Activated naive CD4-positive, alpha-beta T cell treated with anti-CD3 and anti-CD28 coated beads, Interleukin-2, amount 10 ng/mL, durations not matched to agents 7 days and 5 days (primary cell): ENCODE measurements around the gene NPIPB2.
"Not testable (repeated sequence)": the region's sequence is repeated elsewhere in the genome, so short reads cannot be mapped to it uniquely, and the experiment has no call there.

Experiments
- CTCF ChIA-PET: fragments of 350-600 bp; sonication (Branson Sonifier 250); formaldehyde crosslinking; loops from one replicate; lab custom pipeline; 2021; ENCODE audit warnings: antibody characterized with exemption; lab: Charles Lee
- DNase-seq: peaks from one replicate; pipeline ENCODE4 v3.0.0-alpha.2; 2020
- H3K27ac Mint-ChIP-seq: one replicate; pipeline ENCODE4 v1.8.0; 2021; ENCODE audit warnings: mild to moderate bottlenecking, moderate library complexity, mixed read lengths
- H3K27me3 Mint-ChIP-seq: one replicate; pipeline ENCODE4 v1.8.0; 2021; ENCODE audit warnings: mild to moderate bottlenecking, mixed read lengths
- H3K36me3 Mint-ChIP-seq: one replicate; pipeline ENCODE4 v1.8.0; 2021; ENCODE audit warnings: mixed read lengths
- H3K4me1 Mint-ChIP-seq: one replicate; pipeline ENCODE4 v1.8.0; 2021; ENCODE audit warnings: mixed read lengths
- H3K4me3 Mint-ChIP-seq: one replicate; pipeline ENCODE4 v1.8.0; 2021; ENCODE audit warnings: mild to moderate bottlenecking, moderate library complexity, mixed read lengths
- H3K9me3 Mint-ChIP-seq: one replicate; pipeline ENCODE4 v1.8.0; 2021; ENCODE audit warnings: mixed read lengths

The NPIPB2 gene

GRCh38 chr16:11946433-11946832 lies 4.6 kb upstream of the NPIPB2 start:
- H3K9me3 Mint-ChIP-seq, result no peaks in the 10 kb centered on the region
- H3K27ac Mint-ChIP-seq, result no peak overlapping the region
- no peaks in the 10 kb centered on the region for H3K36me3 Mint-ChIP-seq
- DNase-seq, result no peak
- H3K4me1 Mint-ChIP-seq, result peaks cover 3% of the 10 kb centered on the region
- no peak overlapping the region for H3K4me3 Mint-ChIP-seq
- CTCF ChIA-PET, result interaction anchor here (2.8 kb wide), 1 partner anchor 122 kb away, joined by 14 read pairs; no protein-coding TSS in a partner anchor
- peaks cover 13% of the 10 kb centered on the region for H3K27me3 Mint-ChIP-seq

DNA sequence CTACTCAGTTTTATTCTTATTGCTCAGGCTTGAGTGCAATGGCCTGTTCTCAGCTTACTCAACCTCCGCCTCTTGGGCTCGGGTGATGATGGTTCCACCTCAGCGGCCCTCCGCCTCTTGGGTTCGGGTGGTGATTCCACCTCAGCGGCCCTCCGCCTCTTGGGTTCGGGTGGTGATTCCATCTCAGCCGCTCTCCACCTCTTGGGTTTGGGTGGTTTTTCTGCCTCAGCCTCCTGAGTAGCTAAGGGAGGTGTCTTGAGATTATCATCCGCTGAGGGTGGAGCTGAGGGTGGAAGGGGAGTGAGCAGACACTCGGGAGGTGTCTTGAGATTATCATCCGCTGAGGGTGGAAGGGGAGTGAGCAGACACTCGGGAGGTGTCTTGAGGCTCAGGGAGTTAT lies 14.5 kb downstream of the NPIPB2 start:
- H3K27me3 Mint-ChIP-seq, H3K9me3 Mint-ChIP-seq, H3K36me3 Mint-ChIP-seq, H3K4me1 Mint-ChIP-seq, H3K4me3 Mint-ChIP-seq, H3K27ac Mint-ChIP-seq, DNase-seq, CTCF ChIA-PET: not testable (repeated sequence)

DNA sequence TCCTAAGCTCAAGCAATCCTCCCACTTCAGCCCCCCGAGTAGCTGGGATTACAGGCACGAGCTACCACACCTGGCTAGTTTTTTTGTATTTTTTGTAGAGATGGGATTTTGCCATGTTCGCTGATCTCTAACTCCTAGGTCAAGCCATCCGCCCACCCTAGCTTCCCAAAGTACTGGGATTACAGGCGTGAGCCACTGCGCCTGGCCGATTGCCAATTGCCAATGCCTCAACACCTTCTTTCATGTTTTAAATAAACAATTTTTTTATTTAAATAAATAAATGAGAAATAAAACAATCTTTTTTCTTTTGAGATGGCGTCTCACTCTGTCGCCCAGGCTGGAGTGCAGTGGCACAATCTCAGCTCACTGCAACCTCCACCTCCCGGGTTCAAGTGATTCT lies 17.8 kb downstream of the NPIPB2 start:
- H3K4me3 Mint-ChIP-seq, DNase-seq, H3K27ac Mint-ChIP-seq, H3K36me3 Mint-ChIP-seq, CTCF ChIA-PET, H3K4me1 Mint-ChIP-seq, H3K9me3 Mint-ChIP-seq: not testable (repeated sequence)
- peaks cover 28% of the 10 kb centered on the region for H3K27me3 Mint-ChIP-seq

DNA sequence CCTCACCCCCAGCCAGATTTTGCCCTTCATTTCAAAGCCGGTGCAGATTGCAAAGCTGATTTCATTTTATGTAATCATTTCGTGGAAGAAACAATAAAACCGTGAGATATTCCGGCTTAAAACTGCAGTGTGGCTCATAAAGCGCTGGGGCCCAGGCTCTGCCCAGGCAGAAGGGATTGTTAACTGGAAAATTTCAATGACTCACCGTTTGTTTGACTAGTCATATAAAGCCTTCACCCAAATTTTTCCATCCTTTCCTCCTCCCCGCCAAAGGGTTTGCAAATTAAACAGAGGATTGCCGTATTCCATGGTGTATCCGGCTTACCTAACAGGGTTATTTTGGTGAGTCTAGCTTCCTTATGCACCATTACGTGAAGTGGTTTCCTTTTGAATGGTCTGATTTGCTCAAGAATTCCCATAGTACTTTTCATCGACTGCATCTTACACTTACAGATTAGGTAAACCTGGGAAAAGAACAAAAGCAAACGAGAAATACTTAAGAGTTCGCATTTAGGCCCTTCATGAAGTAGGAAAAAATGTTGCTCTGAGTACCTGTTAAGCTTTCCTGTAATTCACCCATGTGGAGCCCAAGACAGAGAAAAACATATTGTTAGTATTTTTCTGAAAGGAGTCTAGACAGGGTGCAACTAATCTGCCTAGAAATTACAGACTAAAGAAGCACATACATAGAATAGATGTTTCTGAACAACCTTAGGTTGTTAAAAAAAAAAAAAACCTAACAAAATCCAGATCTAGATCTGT lies 25.1 kb downstream of the NPIPB2 start:
- peak overlapping the region; percentile 96 for H3K27ac Mint-ChIP-seq
- H3K9me3 Mint-ChIP-seq, result no peaks in the 10 kb centered on the region
- H3K27me3 Mint-ChIP-seq, result peaks cover 22% of the 10 kb centered on the region
- no peak for DNase-seq
- peaks cover 29% of the 10 kb centered on the region for H3K4me1 Mint-ChIP-seq
- peak overlapping the region; percentile 92 for H3K4me3 Mint-ChIP-seq
- CTCF ChIA-PET, result interaction anchor here (0.7 kb wide), 1 partner anchor 56 kb away, joined by 3 read pairs; no protein-coding TSS in a partner anchor
- H3K36me3 Mint-ChIP-seq, result peaks cover 15% of the 10 kb centered on the region

- CTCF ChIA-PET, result interaction anchor here (0.7 kb wide), 1 partner anchor 55 kb away, joined by 3 read pairs; no protein-coding TSS in a partner anchor
- H3K27ac Mint-ChIP-seq, result peak within 1 kb of the TSS; percentile 96
- H3K4me1 Mint-ChIP-seq, result peaks cover 33% of the 10 kb centered on the region
- H3K36me3 Mint-ChIP-seq, result peaks cover 15% of the 10 kb centered on the region
- no peaks in the 10 kb centered on the region for H3K9me3 Mint-ChIP-seq
- H3K27me3 Mint-ChIP-seq, result peaks cover 19% of the 10 kb centered on the region
- H3K4me3 Mint-ChIP-seq, result peak within 1 kb of the TSS; percentile 92
- peak; percentile 99 for DNase-seq
Observed at GRCh38 chr16:11915644-11916523, 26.0 kb downstream of the NPIPB2 start, which contains the start of gene GSPT1. Gene GSPT1, minus strand, starts transcription at chr16:11915956. Its CDS starts 236 bp downstream, at chr16:11915720.

GRCh38 chr16:11915114-11915643 lies 26.7 kb downstream of the NPIPB2 start:
- H3K27ac Mint-ChIP-seq, result peak overlapping the region; percentile 96
- DNase-seq, result peak; percentile 58
- peak overlapping the region; percentile 92 for H3K4me3 Mint-ChIP-seq
- no peaks in the 10 kb centered on the region for H3K9me3 Mint-ChIP-seq
- CTCF ChIA-PET, result no interaction called here
- H3K27me3 Mint-ChIP-seq, result peaks cover 12% of the 10 kb centered on the region
- H3K4me1 Mint-ChIP-seq, result peaks cover 40% of the 10 kb centered on the region
- peaks cover 15% of the 10 kb centered on the region for H3K36me3 Mint-ChIP-seq

GRCh38 chr16:11914210-11915113 lies 27.4 kb downstream of the NPIPB2 start:
- peaks cover 45% of the 10 kb centered on the region for H3K4me1 Mint-ChIP-seq
- H3K27ac Mint-ChIP-seq, result peak overlapping the region; percentile 94
- H3K9me3 Mint-ChIP-seq, result no peaks in the 10 kb centered on the region
- peak overlapping the region; percentile 89 for H3K4me3 Mint-ChIP-seq
- peaks cover 5% of the 10 kb centered on the region for H3K27me3 Mint-ChIP-seq
- H3K36me3 Mint-ChIP-seq, result peaks cover 15% of the 10 kb centered on the region
- DNase-seq, result peak; percentile 53
- CTCF ChIA-PET, result interaction anchor here (1.0 kb wide), 1 partner anchor 11 kb away, joined by 3 read pairs; no protein-coding TSS in a partner anchor

GRCh38 chr16:11913425-11914079 lies 28.3 kb downstream of the NPIPB2 start:
- Mint-ChIP-seq H3K36me3 (peaks cover 15% of the 10 kb centered on the region), H3K9me3 (no peaks in the 10 kb centered on the region), H3K4me1 (peaks cover 51% of the 10 kb centered on the region), H3K27ac (peak overlapping the region; percentile 94), H3K4me3 (peak overlapping the region; percentile 89), H3K27me3 (peaks cover 5% of the 10 kb centered on the region)
- CTCF ChIA-PET, result interaction anchor here (1.0 kb wide), 1 partner anchor 10 kb away, joined by 3 read pairs; no protein-coding TSS in a partner anchor
- peak; percentile 39 for DNase-seq

DNA sequence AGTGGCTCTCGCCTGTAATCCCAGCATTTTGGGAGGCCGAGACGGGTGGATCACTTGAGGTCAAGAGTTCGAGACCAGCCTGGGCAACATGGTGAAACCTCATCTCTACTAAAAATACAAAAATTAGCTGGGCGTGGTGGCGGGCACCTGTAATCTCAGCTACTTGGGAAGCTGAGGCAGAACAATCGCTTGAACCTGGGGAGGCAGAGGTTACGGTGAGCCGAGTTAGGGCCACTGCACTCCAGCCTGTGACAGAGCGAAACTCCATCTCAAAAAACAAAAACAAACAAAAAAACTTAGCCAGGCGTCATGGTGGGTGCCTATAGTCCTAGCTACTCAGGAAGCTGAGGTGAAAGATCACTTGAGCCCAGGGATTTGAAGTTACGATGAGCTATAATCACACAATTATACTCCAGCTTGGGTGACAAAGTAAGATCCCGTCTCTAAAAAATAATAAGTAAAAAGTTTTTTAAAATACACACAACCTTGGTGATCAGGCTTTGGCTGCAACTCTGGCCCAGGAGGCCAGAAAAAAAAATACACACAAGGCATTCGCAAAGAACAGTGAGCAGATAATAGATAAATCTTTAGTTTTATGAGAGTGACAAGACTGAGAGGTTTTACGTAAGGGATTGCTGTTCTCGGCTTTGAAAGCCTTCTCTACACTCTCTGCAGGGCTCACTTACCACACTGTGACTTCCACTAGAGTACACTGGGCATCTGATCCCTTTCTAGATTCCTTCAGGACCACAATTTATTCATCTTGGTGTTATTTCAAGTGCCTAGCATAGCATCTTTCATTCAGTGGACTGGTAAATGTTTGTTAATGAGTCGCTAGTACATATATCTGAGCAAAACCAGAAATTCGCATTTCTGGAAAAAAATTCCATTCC lies 31.9 kb downstream of the NPIPB2 start:
- no peaks in the 10 kb centered on the region for H3K9me3 Mint-ChIP-seq
- CTCF ChIA-PET, result interaction anchor here (0.9 kb wide), 1 partner anchor 159 kb away, joined by 4 read pairs; no protein-coding TSS in a partner anchor
- H3K4me1 Mint-ChIP-seq, result peaks cover 53% of the 10 kb centered on the region
- peaks cover 27% of the 10 kb centered on the region for H3K36me3 Mint-ChIP-seq
- H3K27ac Mint-ChIP-seq, result peak overlapping the region; percentile 38
- DNase-seq, result no peak
- H3K27me3 Mint-ChIP-seq, result no peaks in the 10 kb centered on the region
- H3K4me3 Mint-ChIP-seq, result no peak overlapping the region

- Mint-ChIP-seq H3K36me3 (peaks cover 21% of the 10 kb centered on the region), H3K4me3 (no peak overlapping the region), H3K9me3 (no peaks in the 10 kb centered on the region), H3K27me3 (no peaks in the 10 kb centered on the region), H3K4me1 (peaks cover 34% of the 10 kb centered on the region), H3K27ac (no peak overlapping the region)
- DNase-seq, result no peak
- CTCF ChIA-PET, result no interaction called here
Observed at GRCh38 chr16:11907160-11907970, 34.5 kb downstream of the NPIPB2 start.

DNA sequence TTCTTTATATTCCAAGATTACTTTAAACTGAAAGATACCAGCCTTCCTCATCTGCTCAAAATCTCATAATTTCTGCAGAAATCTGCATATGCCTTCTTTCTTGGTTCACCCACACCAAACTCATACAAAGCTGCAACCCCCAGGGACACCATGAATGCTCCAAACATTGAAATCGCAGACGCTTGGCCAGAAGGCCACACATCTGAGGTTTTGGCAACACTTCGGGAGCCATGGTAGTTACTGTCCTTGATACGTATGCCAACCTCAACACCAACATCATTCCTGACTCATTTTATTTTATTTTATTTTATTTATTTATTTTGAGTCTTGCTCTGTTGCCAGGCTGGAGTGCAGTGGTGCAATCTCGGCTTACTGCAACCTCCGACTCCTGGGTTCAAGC lies 37.9 kb downstream of the NPIPB2 start:
- Mint-ChIP-seq H3K4me3 (no peak overlapping the region), H3K9me3 (no peaks in the 10 kb centered on the region), H3K27ac (no peak overlapping the region), H3K4me1 (peaks cover 24% of the 10 kb centered on the region), H3K36me3 (peaks cover 24% of the 10 kb centered on the region), H3K27me3 (no peaks in the 10 kb centered on the region)
- CTCF ChIA-PET, result interaction anchor here (0.7 kb wide), 1 partner anchor 10 kb away, joined by 3 read pairs; no protein-coding TSS in a partner anchor
- DNase-seq, result no peak
